ENCODE results near the gene TMX3. TPM values are rescaled to one million over a fixed set of nuclear protein-coding genes. Genes with fewer than 3 reads are reported as not detected.

TMX3 gene
- total and polyA plus RNA-seq, 3 donors from 2014 or later: 27.1 to 45.4 (median 39.9) TPM

DNA sequence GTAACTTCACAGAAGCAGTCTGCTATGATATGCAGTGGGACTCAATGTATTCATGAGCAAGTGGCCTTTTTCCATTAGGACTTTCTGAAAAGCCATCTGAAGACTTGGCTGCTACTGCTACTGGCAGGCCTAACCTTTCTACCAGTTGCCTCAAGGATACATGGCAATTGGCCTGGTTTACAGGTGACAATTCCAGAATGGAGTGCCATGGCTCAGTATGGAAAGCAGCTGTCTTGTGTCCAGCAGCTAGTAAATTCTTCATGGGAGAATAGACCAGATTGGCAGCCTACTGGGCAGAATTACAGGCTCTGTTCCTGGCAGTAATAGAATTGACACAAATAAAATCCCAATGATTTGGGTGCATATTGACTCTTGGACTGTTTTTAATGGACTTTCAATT is 12.6 kb upstream of the TMX3 start:
- no peaks in the 10 kb centered on the region for H3K36me3 ChIP-seq (ENCODE audit: low read depth, missing control alignments)
- H3K27ac ChIP-seq: no peak overlapping the region
- no peaks in the 10 kb centered on the region for H3K27me3 ChIP-seq
- no peak overlapping the region for H3K4me3 ChIP-seq
- intact Hi-C loops (cut with DNase I; ENCODE audit: low total_unique reads): no loop called here
- H3K4me1 ChIP-seq: no peaks in the 10 kb centered on the region
- no peak for DNase-seq
- TF ChIP-seq POLR2A (IDR thresholded peaks at IDR 0.05): no peak
- TF ChIP-seq, protein P1, sequence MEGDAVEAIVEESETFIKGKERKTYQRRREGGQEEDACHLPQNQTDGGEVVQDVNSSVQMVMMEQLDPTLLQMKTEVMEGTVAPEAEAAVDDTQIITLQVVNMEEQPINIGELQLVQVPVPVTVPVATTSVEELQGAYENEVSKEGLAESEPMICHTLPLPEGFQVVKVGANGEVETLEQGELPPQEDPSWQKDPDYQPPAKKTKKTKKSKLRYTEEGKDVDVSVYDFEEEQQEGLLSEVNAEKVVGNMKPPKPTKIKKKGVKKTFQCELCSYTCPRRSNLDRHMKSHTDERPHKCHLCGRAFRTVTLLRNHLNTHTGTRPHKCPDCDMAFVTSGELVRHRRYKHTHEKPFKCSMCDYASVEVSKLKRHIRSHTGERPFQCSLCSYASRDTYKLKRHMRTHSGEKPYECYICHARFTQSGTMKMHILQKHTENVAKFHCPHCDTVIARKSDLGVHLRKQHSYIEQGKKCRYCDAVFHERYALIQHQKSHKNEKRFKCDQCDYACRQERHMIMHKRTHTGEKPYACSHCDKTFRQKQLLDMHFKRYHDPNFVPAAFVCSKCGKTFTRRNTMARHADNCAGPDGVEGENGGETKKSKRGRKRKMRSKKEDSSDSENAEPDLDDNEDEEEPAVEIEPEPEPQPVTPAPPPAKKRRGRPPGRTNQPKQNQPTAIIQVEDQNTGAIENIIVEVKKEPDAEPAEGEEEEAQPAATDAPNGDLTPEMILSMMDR (IDR thresholded peaks at IDR 0.05): no peak
- H3K9me3 ChIP-seq: no peaks in the 10 kb centered on the region

DNA sequence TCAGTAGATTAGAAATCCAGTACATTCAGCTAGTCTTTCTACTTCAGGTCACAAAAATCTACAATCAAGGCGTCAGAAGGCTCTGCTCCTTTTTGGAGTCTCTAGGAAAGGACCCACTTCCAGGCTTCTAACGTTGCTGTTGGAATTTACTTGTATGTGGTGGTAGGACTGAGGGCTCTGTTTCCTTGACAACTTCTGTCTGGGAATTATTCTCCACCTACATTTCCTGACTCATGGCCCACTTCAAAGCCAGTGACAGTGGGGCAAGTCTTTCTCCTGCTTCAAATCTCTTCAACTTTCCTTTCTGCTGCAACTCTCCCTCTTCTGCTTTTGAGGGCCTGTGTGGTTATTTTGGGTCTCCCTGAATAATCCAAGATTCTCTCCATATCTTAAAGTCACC is 10.4 kb upstream of the TMX3 start:
- no peaks in the 10 kb centered on the region for H3K4me1 ChIP-seq
- 82 to 96% methylated on average over 2 of the region's 2 CpGs for WGBS, 2 donors
- H3K9me3 ChIP-seq: no peaks in the 10 kb centered on the region

DNA sequence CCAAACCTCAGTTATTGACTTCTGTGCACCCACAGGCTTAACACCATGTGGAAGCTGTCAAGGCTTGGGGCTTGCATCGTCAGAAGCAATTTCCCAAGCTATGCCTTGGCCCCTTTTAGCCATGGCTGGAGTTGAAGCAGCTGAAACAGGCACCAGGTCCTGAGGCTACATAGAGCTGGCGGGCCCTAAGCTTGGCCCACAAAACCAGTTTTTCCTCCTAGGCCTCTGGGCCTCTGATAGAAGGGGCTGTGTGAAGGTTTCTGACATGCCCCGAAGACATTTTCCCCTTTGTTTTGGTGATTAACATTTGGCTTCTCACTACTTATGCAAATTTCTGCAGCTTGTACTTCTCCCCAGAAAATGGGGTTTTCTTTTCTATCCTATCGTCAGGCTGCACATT is 9.1 kb upstream of the TMX3 start:
- Histone ChIP-seq H3K9me3 (no peaks in the 10 kb centered on the region), H3K4me1 (no peaks in the 10 kb centered on the region), H3K36me3 (ENCODE audit: low read depth, missing control alignments) (no peaks in the 10 kb centered on the region), H3K4me3 (no peak overlapping the region), H3K27me3 (no peaks in the 10 kb centered on the region), H3K27ac (no peak overlapping the region)
- WGBS, 2 donors: 94 to 97% methylated on average over 4 of the region's 4 CpGs
- no peak for TF ChIP-seq POLR2A (IDR thresholded peaks at IDR 0.05)
- TF ChIP-seq, protein P1 (IDR thresholded peaks at IDR 0.05): no peak
- no peak for DNase-seq
- intact Hi-C loops (cut with DNase I; ENCODE audit: low total_unique reads): no loop called here

More for the DNA sequence above, 10.4 kb upstream of the TMX3 start:
- H3K36me3 ChIP-seq (ENCODE audit: low read depth, missing control alignments): no peaks in the 10 kb centered on the region
- no peaks in the 10 kb centered on the region for H3K27me3 ChIP-seq
- H3K4me3 ChIP-seq: no peak overlapping the region
- H3K27ac ChIP-seq: no peak overlapping the region
- intact Hi-C loops (cut with DNase I; ENCODE audit: low total_unique reads): no loop called here
- TF ChIP-seq POLR2A (IDR thresholded peaks at IDR 0.05): no peak
- TF ChIP-seq, protein P1 (IDR thresholded peaks at IDR 0.05): no peak
- DNase-seq: no peak

DNA sequence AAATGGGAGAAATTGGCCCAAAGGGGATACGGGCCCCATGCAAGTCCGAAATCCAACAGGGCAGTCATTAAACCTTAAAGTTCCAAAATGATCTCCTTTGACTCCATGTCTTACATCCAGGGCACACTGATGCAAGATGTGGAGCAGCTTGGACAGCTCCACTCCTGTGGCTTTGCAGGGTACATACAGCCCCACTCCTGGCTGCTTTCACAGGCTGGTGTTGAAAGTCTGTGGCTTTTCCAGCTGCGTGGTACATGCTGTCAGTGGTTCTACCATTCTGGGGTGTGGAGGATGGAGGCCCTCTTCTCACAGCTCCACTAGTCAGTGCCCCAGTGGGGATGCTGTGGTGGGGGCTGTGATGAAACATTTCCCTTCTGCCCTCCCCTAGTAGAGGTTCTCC is 8.6 kb upstream of the TMX3 start:
- intact Hi-C loops (cut with DNase I; ENCODE audit: low total_unique reads): no loop called here
- Histone ChIP-seq H3K9me3 (no peaks in the 10 kb centered on the region), H3K4me1 (no peaks in the 10 kb centered on the region), H3K4me3 (no peak overlapping the region), H3K27ac (no peak overlapping the region), H3K36me3 (ENCODE audit: low read depth, missing control alignments) (no peaks in the 10 kb centered on the region), H3K27me3 (no peaks in the 10 kb centered on the region)
- DNase-seq: no peak
- no peak for TF ChIP-seq POLR2A (IDR thresholded peaks at IDR 0.05)
- TF ChIP-seq, protein P1 (IDR thresholded peaks at IDR 0.05): no peak
- 88 to 97% methylated on average over 3 of the region's 3 CpGs for WGBS, 2 donors

DNA sequence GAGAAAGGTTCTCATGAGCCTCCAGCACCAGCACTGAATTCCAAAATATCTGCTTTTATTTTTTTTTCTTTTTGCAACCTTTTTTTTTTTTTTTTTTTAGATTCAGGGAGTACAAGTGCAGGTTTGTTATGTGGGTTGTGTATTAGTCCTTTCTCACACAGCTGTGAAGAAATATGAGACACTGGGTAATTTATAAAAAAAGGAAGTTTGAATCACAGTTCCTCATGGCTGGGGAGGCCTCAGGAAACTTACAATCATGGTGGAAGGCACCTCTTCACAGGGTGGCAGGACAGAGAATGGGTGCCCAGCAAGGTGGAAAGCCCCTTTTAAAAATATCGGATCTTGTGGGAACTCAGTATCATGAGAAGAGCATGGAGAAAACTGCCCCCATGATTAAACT is 7.9 kb upstream of the TMX3 start:
- DNase-seq: no peak
- no peak overlapping the region for H3K4me3 ChIP-seq
- no peaks in the 10 kb centered on the region for H3K27me3 ChIP-seq
- 77 to 100% methylated on average over 1 of the region's 1 CpG for WGBS, 2 donors
- H3K36me3 ChIP-seq (ENCODE audit: low read depth, missing control alignments): no peaks in the 10 kb centered on the region
- peak overlapping the region in 1 of 2 donors; percentile 66 for H3K27ac ChIP-seq
- no peaks in the 10 kb centered on the region for H3K4me1 ChIP-seq
- intact Hi-C loops (cut with DNase I; ENCODE audit: low total_unique reads): no loop called here
- H3K9me3 ChIP-seq: no peaks in the 10 kb centered on the region
- TF ChIP-seq, protein P1 (IDR thresholded peaks at IDR 0.05): no peak
- no peak for TF ChIP-seq POLR2A (IDR thresholded peaks at IDR 0.05)

All from testis (tissue), 3 donors.